Psoas muscle (tissue), 8 donors: ENCODE measurements around the gene ALPK1. TPM values are rescaled to one million over a fixed set of nuclear protein-coding genes. Genes with fewer than 3 reads are reported as not detected.
"Not testable (repeated sequence)": the region's sequence is repeated elsewhere in the genome, so short reads cannot be mapped to it uniquely, and the experiment has no call there.

Source experiments
- ATAC-seq, 4 donors: fragments of 200-7000 bp; cut with Tn5 transposase; one replicate each; pipeline ENCODE4 v1.9.1; 2020; ENCODE audit warnings: moderate library complexity in 3 of 4, mild to moderate bottlenecking in 2 of 4
- DNase-seq, 2 donors: peaks; one replicate each; pipeline ENCODE4 v3.0.0-alpha.2; 2020
- H3K27ac ChIP-seq: fragments of 200-600 bp; one replicate; pipeline ENCODE4 v1.8.0; 2022
- H3K27me3 ChIP-seq, 3 donors: fragments of 200-600 bp in 1 of 3; one replicate each; pipeline versions ENCODE4 v1.6.1 to v1.8.0; 2013 to 2022; ENCODE audit warnings: low read length in 2 of 3, mild to moderate bottlenecking in 2 of 3, moderate library complexity in 1 of 3; ENCODE audit not compliant: insufficient read depth in 3 of 3
- H3K36me3 ChIP-seq, 2 donors: fragments of 200-600 bp in 1 of 2; one replicate each; pipeline versions ENCODE4 v1.6.1 to v1.8.0; 2013 to 2022; ENCODE audit warnings: low read depth in 1 of 2, mild to moderate bottlenecking in 1 of 2, moderate library complexity in 1 of 2; ENCODE audit not compliant: insufficient read depth in 1 of 2
- H3K4me1 ChIP-seq: fragments of 200-600 bp; one replicate; pipeline ENCODE4 v1.8.0; 2022
- H3K4me3 ChIP-seq: fragments of 200-600 bp; one replicate; pipeline ENCODE4 v1.8.0; 2022; ENCODE audit warnings: mild to moderate bottlenecking
- H3K9me3 ChIP-seq: fragments of 200-600 bp; one replicate; pipeline ENCODE4 v1.8.0; 2022
- WGBS, 3 donors: extraction: QIAGEN DNeasy Blood & Tissue Kit; methylation state at CpG; one replicate each; pipeline versions ENCODE4 v1.1.6 to v1.1.7; 2013; 5-methylcytosine and 5-hydroxymethylcytosine counted together
- intact Hi-C, 2 donors: fragments of 100-400 bp; cut with DNase I; formaldehyde crosslinking; loops; one replicate each; pipeline versions ENCODE4 v1.11.0 to v1.14.2; 2022
- polyA plus RNA-seq, 3 donors: library from polyadenylated mRNA; stranded (reverse); fragments of 200-250 nt; gene quantifications; one replicate each; pipeline ENCODE4 v1.2.3, GENCODE V29; 2013
- total RNA-seq, 4 donors: library from RNA; stranded (reverse); fragmentation: NEBNext Ultra II Directional in 2 of 4; extraction: Animal tissue kit (Norgen Biotek cat#: 25700) in 2 of 4; gene quantifications; one replicate each; pipeline versions ENCODE4 v1.2.1 to v1.2.4, GENCODE V29; 2021 to 2023
- TF ChIP-seq, protein P1 (sequence below): fragments of 200-600 bp; IDR thresholded peaks from one replicate; pipeline ENCODE4 v1.8.0; 2022; ENCODE audit warnings: antibody characterized with exemption
- donor health status: healthy with polysubstance abuse.
- donor health status: DM: no; HTN: no; CAD: no; lungs with moderate emphysema.
- donor health status: Bipolar disorder and iron deficiency.
- donor health status: healthy.
- donor health status: DM: yes; HTN: yes; CAD: no.
- donor health status: DM: no; HTN: no; CAD: no.
- donor health status: DM: no; HTN: no; CAD: no.
- donor health status: DM: yes; HTN: yes; CAD: no.

The ALPK1 gene
- total and polyA plus RNA-seq, 7 donors, result 0.72 to 11.0 (median 3.1) TPM

DNA sequence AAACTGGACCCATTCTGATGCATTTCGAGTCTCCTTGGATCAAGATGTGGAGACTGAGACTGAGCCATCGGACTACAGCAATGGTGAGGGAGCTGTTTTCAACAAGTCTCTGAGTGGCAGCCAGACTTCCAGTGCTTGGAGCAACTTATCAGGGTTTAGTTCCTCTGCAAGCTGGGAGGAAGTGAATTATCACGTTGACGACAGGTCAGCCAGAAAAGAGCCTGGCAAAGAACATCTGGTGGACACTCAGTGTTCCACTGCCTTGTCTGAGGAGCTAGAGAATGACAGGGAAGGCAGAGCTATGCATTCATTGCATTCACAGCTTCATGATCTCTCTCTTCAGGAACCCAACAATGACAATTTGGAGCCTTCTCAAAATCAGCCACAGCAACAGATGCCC lies 134.0 kb downstream of the ALPK1 start:
- TF ChIP-seq, protein P1, sequence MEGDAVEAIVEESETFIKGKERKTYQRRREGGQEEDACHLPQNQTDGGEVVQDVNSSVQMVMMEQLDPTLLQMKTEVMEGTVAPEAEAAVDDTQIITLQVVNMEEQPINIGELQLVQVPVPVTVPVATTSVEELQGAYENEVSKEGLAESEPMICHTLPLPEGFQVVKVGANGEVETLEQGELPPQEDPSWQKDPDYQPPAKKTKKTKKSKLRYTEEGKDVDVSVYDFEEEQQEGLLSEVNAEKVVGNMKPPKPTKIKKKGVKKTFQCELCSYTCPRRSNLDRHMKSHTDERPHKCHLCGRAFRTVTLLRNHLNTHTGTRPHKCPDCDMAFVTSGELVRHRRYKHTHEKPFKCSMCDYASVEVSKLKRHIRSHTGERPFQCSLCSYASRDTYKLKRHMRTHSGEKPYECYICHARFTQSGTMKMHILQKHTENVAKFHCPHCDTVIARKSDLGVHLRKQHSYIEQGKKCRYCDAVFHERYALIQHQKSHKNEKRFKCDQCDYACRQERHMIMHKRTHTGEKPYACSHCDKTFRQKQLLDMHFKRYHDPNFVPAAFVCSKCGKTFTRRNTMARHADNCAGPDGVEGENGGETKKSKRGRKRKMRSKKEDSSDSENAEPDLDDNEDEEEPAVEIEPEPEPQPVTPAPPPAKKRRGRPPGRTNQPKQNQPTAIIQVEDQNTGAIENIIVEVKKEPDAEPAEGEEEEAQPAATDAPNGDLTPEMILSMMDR, result no peak
- no peak for DNase-seq
- Histone ChIP-seq H3K36me3 (no peaks in the 10 kb centered on the region), H3K9me3 (no peaks in the 10 kb centered on the region), H3K4me1 (no peaks in the 10 kb centered on the region), H3K4me3 (no peak overlapping the region), H3K27ac (no peak overlapping the region), H3K27me3 (no peaks in the 10 kb centered on the region)
- WGBS, 3 donors, result 66 to 75% (median 69%) methylated on average over 4 of the region's 4 CpGs
- ATAC-seq, result no peak
- intact Hi-C loops, result no loop called here

DNA sequence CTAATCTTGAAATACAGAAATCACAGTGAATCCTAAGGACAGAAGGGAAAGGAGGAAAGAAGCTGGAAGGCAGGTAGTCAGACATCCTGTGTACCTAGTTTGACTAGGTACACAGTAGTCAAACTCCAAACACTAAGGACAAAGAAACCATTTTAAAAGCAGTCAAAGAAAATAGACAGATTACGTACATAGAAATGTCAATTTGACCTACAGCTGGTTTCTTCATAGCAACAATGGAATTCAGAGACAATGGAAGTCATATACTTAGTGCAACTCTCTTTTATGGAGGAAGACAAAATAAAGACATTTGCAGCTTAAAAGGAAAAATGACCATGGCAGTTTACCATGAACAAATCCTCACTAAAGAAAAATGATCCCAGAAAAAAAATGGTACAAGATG lies 139.8 kb downstream of the ALPK1 start:
- Histone ChIP-seq H3K36me3 (peaks cover 5 to 23% of the 10 kb centered on the region in 2 donors), H3K27ac (no peak overlapping the region), H3K4me1 (no peaks in the 10 kb centered on the region), H3K27me3 (no peaks in the 10 kb centered on the region), H3K4me3 (no peak overlapping the region), H3K9me3 (no peaks in the 10 kb centered on the region)
- intact Hi-C loops, result no loop called here
- no peak for DNase-seq
- 94 to 100% (median 99%) methylated on average over 1 of the region's 1 CpG for WGBS, 3 donors
- no peak for ATAC-seq
- TF ChIP-seq, protein P1, result no peak

DNA sequence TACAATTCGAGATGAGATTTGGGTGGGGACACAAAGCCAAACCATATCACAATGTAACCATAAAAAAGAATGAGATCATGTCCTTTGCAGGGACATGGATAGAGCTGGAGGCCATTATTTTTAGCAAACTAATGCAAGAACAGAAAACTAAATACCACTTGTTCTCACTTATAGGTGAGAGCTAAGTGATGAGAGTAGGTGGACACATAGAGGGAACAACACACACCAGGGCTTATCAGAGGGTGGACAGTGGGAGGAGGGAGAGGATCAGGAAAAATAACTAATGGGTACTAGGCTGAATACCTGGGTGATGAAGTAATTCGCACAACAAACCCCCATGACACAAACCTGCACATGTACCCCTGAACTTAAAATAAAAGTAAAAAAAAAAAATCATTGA lies 145.1 kb downstream of the ALPK1 start:
- intact Hi-C loops, H3K27ac ChIP-seq: not testable (repeated sequence)

DNA sequence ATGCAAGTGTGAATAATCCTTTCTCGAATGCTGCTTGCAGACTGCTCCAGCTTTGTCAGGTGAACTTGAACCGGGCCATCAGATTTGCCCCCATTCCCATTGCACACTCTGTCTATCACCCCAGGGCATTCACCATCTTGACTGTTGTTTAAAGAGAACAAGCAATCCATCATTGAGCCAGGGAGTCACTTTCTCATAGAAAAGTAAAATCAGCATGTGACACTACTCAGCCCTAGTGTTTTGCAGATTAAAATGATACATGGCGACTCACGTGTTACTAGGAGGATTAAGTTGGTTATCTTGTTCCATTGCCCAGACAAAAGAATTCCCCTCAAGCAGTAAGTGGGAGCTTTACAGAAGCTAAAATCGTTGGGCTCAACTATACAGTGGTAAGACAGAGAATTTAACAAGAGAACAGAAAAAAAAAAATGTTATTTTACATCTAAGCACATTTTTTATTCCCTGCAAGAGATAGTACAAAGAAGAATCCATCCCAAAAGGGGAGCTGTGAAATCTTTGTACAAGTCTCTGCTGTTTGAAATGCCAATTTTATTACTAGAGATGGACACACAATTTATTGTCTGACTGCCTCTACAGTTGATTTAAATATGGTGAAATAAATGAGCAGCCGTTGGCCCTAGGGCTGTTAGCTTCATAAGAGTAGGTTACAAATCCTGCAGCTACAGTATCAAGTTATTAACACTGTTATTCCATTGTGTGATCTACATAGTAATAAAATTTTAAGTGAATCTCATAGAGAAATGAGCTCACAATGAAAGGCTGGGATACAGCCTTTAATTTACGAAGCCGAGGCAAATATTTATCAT lies 151.3 kb downstream of the ALPK1 start:
- no peak for DNase-seq
- peaks cover 17% of the 10 kb centered on the region for H3K9me3 ChIP-seq
- no peaks in the 10 kb centered on the region for H3K4me1 ChIP-seq
- H3K27me3 ChIP-seq, result no peaks in the 10 kb centered on the region
- TF ChIP-seq, protein P1, result no peak
- no peak overlapping the region for H3K27ac ChIP-seq
- no peak overlapping the region for H3K4me3 ChIP-seq
- intact Hi-C loops, result no loop called here
- no peak for ATAC-seq
- WGBS, 3 donors, result 57 to 61% (median 58%) methylated on average over 8 of the region's 8 CpGs
- no peaks in the 10 kb centered on the region for H3K36me3 ChIP-seq

More for the DNA sequence above, 145.1 kb downstream of the ALPK1 start:
- H3K36me3 ChIP-seq, result peaks cover 5 to 23% of the 10 kb centered on the region in 2 donors
- not testable (repeated sequence) for H3K4me1 ChIP-seq, ATAC-seq, DNase-seq, H3K27me3 ChIP-seq, H3K4me3 ChIP-seq
- 90 to 97% (median 92%) methylated on average over 2 of the region's 2 CpGs for WGBS, 3 donors
- H3K9me3 ChIP-seq, result peaks cover 17% of the 10 kb centered on the region

DNA sequence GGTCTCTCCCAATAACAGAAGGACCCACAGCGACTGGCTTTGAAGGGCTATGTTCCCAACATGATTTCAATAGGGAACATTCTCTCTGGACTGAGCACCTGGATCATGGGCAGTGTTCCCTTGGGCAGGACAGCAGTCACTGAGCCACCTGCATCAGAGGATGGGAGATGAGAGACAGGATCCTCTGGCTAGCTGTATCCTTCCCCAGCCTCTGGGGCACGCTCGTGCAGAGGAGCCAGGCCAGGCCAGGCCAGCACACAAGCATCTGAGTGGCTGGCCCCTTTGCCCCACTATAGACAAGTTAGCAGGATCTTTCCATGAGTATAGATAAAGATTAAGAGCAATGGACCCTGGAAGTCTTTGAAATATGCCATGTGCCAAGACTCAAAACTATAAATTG lies 152.5 kb downstream of the ALPK1 start:
- TF ChIP-seq, protein P1, result no peak
- peaks cover 14% of the 10 kb centered on the region for H3K9me3 ChIP-seq
- H3K36me3 ChIP-seq, result no peaks in the 10 kb centered on the region
- H3K4me3 ChIP-seq, result no peak overlapping the region
- no peaks in the 10 kb centered on the region for H3K4me1 ChIP-seq
- intact Hi-C loops, result no loop called here
- ATAC-seq (no peak), DNase-seq (no peak)
- WGBS, 3 donors, result 81 to 90% (median 88%) methylated on average over 3 of the region's 3 CpGs
- no peaks in the 10 kb centered on the region for H3K27me3 ChIP-seq
- H3K27ac ChIP-seq, result no peak overlapping the region
